CD4-positive, alpha-beta T cell treated with Interleukin-6 at 100 ng/mL for 8 hours (primary cell): ENCODE measurements around the gene CDC42SE2.
"Not testable (repeated sequence)": the region's sequence is repeated elsewhere in the genome, so short reads cannot be mapped to it uniquely, and the experiment has no call there.

Source experiments
- DNase-seq: peaks from one replicate; pipeline ENCODE4 v3.0.0-alpha.2; 2020; ENCODE audit warnings: mixed read lengths, low spot score

Gene CDC42SE2

GRCh38 chr5:131366428-131366827 is 102.6 kb downstream of the CDC42SE2 start:
- no peak for DNase-seq

GRCh38 chr5:131367219-131367860 is 103.5 kb downstream of the CDC42SE2 start:
- no peak for DNase-seq

GRCh38 chr5:131368866-131369265 is 105.0 kb downstream of the CDC42SE2 start:
- DNase-seq: no peak

- no peak for DNase-seq
These were observed 105.7 kb downstream of the CDC42SE2 start for GRCh38 chr5:131369558-131369957.

GRCh38 chr5:131371835-131372234 is 108.0 kb downstream of the CDC42SE2 start:
- no peak for DNase-seq

- DNase-seq: no peak
These were observed 109.4 kb downstream of the CDC42SE2 start for GRCh38 chr5:131373265-131373664.

GRCh38 chr5:131375351-131375750 is 111.5 kb downstream of the CDC42SE2 start:
- no peak for DNase-seq

- DNase-seq: no peak
These were observed 113.5 kb downstream of the CDC42SE2 start for GRCh38 chr5:131377346-131377745.

- no peak for DNase-seq
These were observed 114.0 kb downstream of the CDC42SE2 start for GRCh38 chr5:131377785-131378325.

GRCh38 chr5:131378721-131379541 is 115.1 kb downstream of the CDC42SE2 start:
- DNase-seq: no peak

- peak; percentile 83 for DNase-seq
These were observed 115.9 kb downstream of the CDC42SE2 start for GRCh38 chr5:131379723-131380122.

- not testable (repeated sequence) for DNase-seq
These were observed 116.4 kb downstream of the CDC42SE2 start for GRCh38 chr5:131380238-131380637.

GRCh38 chr5:131381021-131381420 is 117.2 kb downstream of the CDC42SE2 start:
- no peak for DNase-seq

GRCh38 chr5:131381777-131382176 is 117.9 kb downstream of the CDC42SE2 start:
- DNase-seq: no peak

- DNase-seq: peak; percentile 85
These were observed 118.8 kb downstream of the CDC42SE2 start for GRCh38 chr5:131382407-131383395.

- no peak for DNase-seq
These were observed 120.3 kb downstream of the CDC42SE2 start for GRCh38 chr5:131384173-131384572.

- no peak for DNase-seq
These were observed 120.9 kb downstream of the CDC42SE2 start for GRCh38 chr5:131384616-131385214.

- DNase-seq: no peak
These were observed 122.3 kb downstream of the CDC42SE2 start for GRCh38 chr5:131386124-131386523.

- DNase-seq: no peak
These were observed 122.9 kb downstream of the CDC42SE2 start for GRCh38 chr5:131386779-131387178.

GRCh38 chr5:131387255-131387654 is 123.4 kb downstream of the CDC42SE2 start:
- no peak for DNase-seq

GRCh38 chr5:131389096-131389868 is 125.4 kb downstream of the CDC42SE2 start:
- no peak for DNase-seq
